Measurements from ENCODE around the gene UBE2F. TPM values are rescaled to one million over a fixed set of nuclear protein-coding genes. Genes with fewer than 3 reads are reported as not detected.

Gene UBE2F
- total RNA-seq, 1 experiment from 2014 or later = 44.9 TPM

DNA sequence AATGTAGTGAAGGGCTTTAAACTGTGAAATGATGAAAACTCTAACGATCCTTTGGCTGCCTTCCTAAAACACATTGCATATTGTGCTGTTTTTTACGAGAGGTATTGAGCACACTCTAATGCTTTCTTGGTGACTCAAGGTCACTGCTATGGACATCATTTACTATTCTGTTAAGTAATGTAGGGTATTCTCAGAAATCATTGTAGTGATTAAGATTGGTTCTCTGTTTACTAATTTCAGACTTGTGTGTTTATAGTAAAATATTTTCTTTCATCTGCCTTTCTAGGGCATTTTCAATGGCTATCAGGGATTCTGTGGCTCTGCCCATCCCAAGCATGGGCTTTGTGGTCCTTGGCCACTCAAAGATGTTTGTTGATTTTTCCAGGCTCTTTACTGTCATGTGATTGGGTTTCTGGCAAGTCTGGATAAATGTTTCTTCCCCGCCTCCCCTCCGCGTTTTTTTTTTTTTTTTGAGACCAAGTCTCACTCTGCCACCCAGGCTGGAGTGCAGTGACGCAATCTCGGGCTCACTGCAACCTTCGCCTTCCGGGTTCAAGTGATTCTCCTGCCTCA is 29.3 kb downstream of the UBE2F start:
- DNase-seq (ENCODE audit: low read depth, low spot score) = no peak
- TF ChIP-seq, protein P1, sequence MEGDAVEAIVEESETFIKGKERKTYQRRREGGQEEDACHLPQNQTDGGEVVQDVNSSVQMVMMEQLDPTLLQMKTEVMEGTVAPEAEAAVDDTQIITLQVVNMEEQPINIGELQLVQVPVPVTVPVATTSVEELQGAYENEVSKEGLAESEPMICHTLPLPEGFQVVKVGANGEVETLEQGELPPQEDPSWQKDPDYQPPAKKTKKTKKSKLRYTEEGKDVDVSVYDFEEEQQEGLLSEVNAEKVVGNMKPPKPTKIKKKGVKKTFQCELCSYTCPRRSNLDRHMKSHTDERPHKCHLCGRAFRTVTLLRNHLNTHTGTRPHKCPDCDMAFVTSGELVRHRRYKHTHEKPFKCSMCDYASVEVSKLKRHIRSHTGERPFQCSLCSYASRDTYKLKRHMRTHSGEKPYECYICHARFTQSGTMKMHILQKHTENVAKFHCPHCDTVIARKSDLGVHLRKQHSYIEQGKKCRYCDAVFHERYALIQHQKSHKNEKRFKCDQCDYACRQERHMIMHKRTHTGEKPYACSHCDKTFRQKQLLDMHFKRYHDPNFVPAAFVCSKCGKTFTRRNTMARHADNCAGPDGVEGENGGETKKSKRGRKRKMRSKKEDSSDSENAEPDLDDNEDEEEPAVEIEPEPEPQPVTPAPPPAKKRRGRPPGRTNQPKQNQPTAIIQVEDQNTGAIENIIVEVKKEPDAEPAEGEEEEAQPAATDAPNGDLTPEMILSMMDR (IDR thresholded peaks at IDR 0.05) = no peak
- Histone ChIP-seq H3K9me3 (ENCODE audit: control insufficient read depth, insufficient read depth, low read depth, low read length) (0 out of 2 replicates have a peak, but pooled peaks cover 4% of the 10 kb centered on the region), H3K4me1 (ENCODE audit: control insufficient read depth, insufficient read depth, low read length) (no peaks in the 10 kb centered on the region), H3K4me3 (ENCODE audit: low read depth in 2 of 2, low read length in 2 of 2) (no peak overlapping the region), H3K36me3 (ENCODE audit: control insufficient read depth, insufficient read depth, low read length) (no peaks in the 10 kb centered on the region; the same call in 1 of the 2 replicates), H3K27me3 (ENCODE audit: control insufficient read depth, insufficient read depth, low read length) (no peaks in the 10 kb centered on the region), H3K27ac (ENCODE audit: low read length) (no peak overlapping the region)
- intact Hi-C loops (cut with micrococcal nuclease; ENCODE audit: unreplicated experiment) (no loop called here), in situ Hi-C loops (cut with HindIII; ENCODE audit: low pct_unique_long_range_greater_than_20kb, low sequenced_read_pairs) (no loop called here)
- ChIA-PET CTCF (no interaction called here), POLR2A (interaction anchor here (0.7 kb wide), 1 partner anchor 62 kb away, joined by 5 read pairs; no protein-coding TSS in a partner anchor)
- BruUV-seq (replicated peaks) = no TSS peak
- ATAC-seq = no peak

- TF ChIP-seq, protein P1 (IDR thresholded peaks at IDR 0.05) = no peak
- TF ChIP-seq TCF7L2 (IDR thresholded peaks at IDR 0.05; ENCODE audit: low read depth, low read length) (no peak), POLR2AphosphoS5 (IDR thresholded peaks at IDR 0.05; ENCODE audit: low read depth, low read length) (no peak), REST (IDR thresholded peaks at IDR 0.05; ENCODE audit: insufficient read depth in 1 of 2, low read depth in 2 of 2, low read length in 1 of 2) (no peak), SIN3A (IDR thresholded peaks at IDR 0.05; ENCODE audit: borderline replicate concordance, insufficient read depth, low read depth, low read length) (no peak)
- CTCF ChIA-PET = no interaction called here
- in situ Hi-C loops (cut with HindIII; ENCODE audit: low pct_unique_long_range_greater_than_20kb, low sequenced_read_pairs) (no loop called here), intact Hi-C loops (cut with micrococcal nuclease; ENCODE audit: unreplicated experiment) (no loop called here)
- ATAC-seq = no peak
- Histone ChIP-seq H3K27ac (ENCODE audit: low read length) (no peak overlapping the region), H3K27me3 (ENCODE audit: control insufficient read depth, insufficient read depth, low read length) (no peaks in the 10 kb centered on the region), H3K9me3 (ENCODE audit: control insufficient read depth, insufficient read depth, low read depth, low read length) (0 out of 2 replicates have a peak, but pooled peaks cover 4% of the 10 kb centered on the region), H3K36me3 (ENCODE audit: control insufficient read depth, insufficient read depth, low read length) (no peaks in the 10 kb centered on the region), H3K4me3 (ENCODE audit: low read depth in 2 of 2, low read length in 2 of 2) (no peak overlapping the region), H3K4me1 (ENCODE audit: control insufficient read depth, insufficient read depth, low read length) (no peaks in the 10 kb centered on the region)
- POLR2A ChIA-PET = no interaction called here
- DNase-seq (ENCODE audit: low read depth, low spot score) = no peak
- TSS peak; percentile 27 for BruUV-seq (replicated peaks)
These were observed 30.7 kb downstream of the UBE2F start for GRCh38 chr2:237997521-237997920.
